HepG2 (cell line): ENCODE measurements around the gene NDC80. TPM values are rescaled to one million over a fixed set of nuclear protein-coding genes. Genes with fewer than 3 reads are reported as not detected.

Experiments used
- ARHGAP35 ChIP-seq: sonication (generic); formaldehyde crosslinking; IDR thresholded peaks from 2 replicates; pipeline ENCODE4 v1.9.0; 2022; ENCODE audit warnings: mild to moderate bottlenecking, inconsistent platforms, moderate library complexity, missing genetic modification reagents, borderline replicate concordance
- BATF2 ChIP-seq: sonication (generic); formaldehyde crosslinking; IDR thresholded peaks from 2 replicates; pipeline ENCODE4 v1.8.0; 2022; ENCODE audit warnings: mild to moderate bottlenecking, missing genetic modification reagents, moderate library complexity
- ELF4 ChIP-seq: sonication (generic); formaldehyde crosslinking; IDR thresholded peaks from 2 replicates; pipeline ENCODE4 v1.5.0; 2020; ENCODE audit warnings: missing genetic modification reagents, mild to moderate bottlenecking, moderate library complexity, borderline replicate concordance
- EP300 ChIP-seq, 3 experiments: sonication (generic) in 1 of 3; formaldehyde crosslinking in 1 of 3; IDR thresholded peaks; 2 replicates each; pipeline versions ENCODE4 v1.5.1 to v1.6.1; 2011 to 2020; ENCODE audit warnings: low read depth in 2 of 3, low read length in 2 of 3, borderline replicate concordance in 1 of 3, improper control_type of control experiment in 1 of 3, mild to moderate bottlenecking in 1 of 3, missing genetic modification reagents in 1 of 3, moderate library complexity in 1 of 3
- GZF1 ChIP-seq: sonication (generic); formaldehyde crosslinking; IDR thresholded peaks from 2 replicates; pipeline ENCODE4 v1.5.1; 2020; ENCODE audit warnings: mild to moderate bottlenecking, missing genetic modification reagents
- HNF4A ChIP-seq: sonication (generic); formaldehyde crosslinking; IDR thresholded peaks from 2 replicates; pipeline ENCODE4 v1.4.0; 2020; ENCODE audit warnings: missing genetic modification reagents
- KLF16 ChIP-seq, 2 experiments: sonication (generic) in 1 of 2; formaldehyde crosslinking in 1 of 2; IDR thresholded peaks; 2 replicates each; pipeline versions ENCODE4 v1.6.1 to v1.8.0; 2016 to 2023; ENCODE audit warnings: missing genetic modification reagents in 2 of 2, missing compliant biosample characterization in 1 of 2
- MTA1 ChIP-seq: sonication (generic); formaldehyde crosslinking; IDR thresholded peaks from 2 replicates; pipeline ENCODE4 v1.4.0; 2020; ENCODE audit warnings: missing genetic modification reagents, mild to moderate bottlenecking, borderline replicate concordance
- MYC ChIP-seq: sonication (generic); formaldehyde crosslinking; IDR thresholded peaks from 2 replicates; pipeline ENCODE4 v1.9.0; 2021; ENCODE audit warnings: missing genetic modification reagents, borderline replicate concordance
- POLR2A ChIP-seq, 2 experiments: IDR thresholded peaks; 2 replicates each; pipeline ENCODE4 v1.6.1; 2011; ENCODE audit warnings: low read depth in 2 of 2, low read length in 2 of 2, mild to moderate bottlenecking in 1 of 2, moderate library complexity in 1 of 2; ENCODE audit not compliant: insufficient read depth in 1 of 2
- REL ChIP-seq: sonication (generic); formaldehyde crosslinking; conservative IDR thresholded peaks from 2 replicates; pipeline ENCODE4 v1.8.0; 2022; ENCODE audit warnings: mild to moderate bottlenecking, missing genetic modification reagents, moderate library complexity
- SMYD3 ChIP-seq: sonication (generic); formaldehyde crosslinking; IDR thresholded peaks from 2 replicates; pipeline ENCODE4 v1.8.1; 2023; ENCODE audit warnings: mild to moderate bottlenecking, missing genetic modification reagents
- TAF15 ChIP-seq: fragments of 200-400 bp; formaldehyde crosslinking; IDR thresholded peaks from one replicate; pipeline ENCODE4 v1.6.1; 2018; ENCODE audit warnings: mild to moderate bottlenecking, low read depth, low read length; ENCODE audit not compliant: poor library complexity, severe bottlenecking
- U2AF2 ChIP-seq: fragments of 200-400 bp; formaldehyde crosslinking; IDR thresholded peaks from 2 replicates; pipeline ENCODE4 v1.6.1; 2017; ENCODE audit warnings: low read depth, mild to moderate bottlenecking, low read length
- WIZ ChIP-seq: sonication (generic); formaldehyde crosslinking; IDR thresholded peaks from 2 replicates; pipeline ENCODE4 v1.5.1; 2020; ENCODE audit warnings: mild to moderate bottlenecking, missing genetic modification reagents
- ZC3H13 ChIP-seq: sonication (generic); formaldehyde crosslinking; IDR thresholded peaks from 2 replicates; pipeline ENCODE4 v1.8.1; 2023; ENCODE audit warnings: mild to moderate bottlenecking, missing genetic modification reagents, moderate library complexity
- ZMYM4 ChIP-seq: sonication (generic); formaldehyde crosslinking; IDR thresholded peaks from 2 replicates; pipeline ENCODE4 v1.8.1; 2023; ENCODE audit warnings: mild to moderate bottlenecking, missing genetic modification reagents
- ZNF101 ChIP-seq: sonication (generic); formaldehyde crosslinking; IDR thresholded peaks from 2 replicates; pipeline ENCODE4 v1.4.0; 2020; ENCODE audit warnings: mild to moderate bottlenecking, low read depth, missing genetic modification reagents, borderline replicate concordance
- ZNF280B ChIP-seq: sonication (generic); formaldehyde crosslinking; IDR thresholded peaks from 2 replicates; pipeline ENCODE4 v1.5.0; 2020; ENCODE audit warnings: missing genetic modification reagents, mild to moderate bottlenecking, borderline replicate concordance
- ZNF468 ChIP-seq: sonication (generic); formaldehyde crosslinking; IDR thresholded peaks from 2 replicates; pipeline ENCODE4 v1.8.0; 2022; ENCODE audit warnings: mild to moderate bottlenecking, moderate library complexity, missing genetic modification reagents
- ZNF713 ChIP-seq: sonication (generic); formaldehyde crosslinking; IDR thresholded peaks from 2 replicates; pipeline ENCODE4 v1.4.0; 2020; ENCODE audit warnings: mild to moderate bottlenecking, missing genetic modification reagents
- ZSCAN9 ChIP-seq: IDR thresholded peaks from 2 replicates; pipeline ENCODE4 v1.6.1; 2016; ENCODE audit warnings: borderline replicate concordance
- polyA plus RNA-seq, 8 experiments: library from polyadenylated mRNA; depleted of rRNA in 3 of 8; stranded (reverse) in 7 of 8; unstranded in 1 of 8; fragments of >200 nt; fragmentation: Illumina TruSeq in 4 of 8; extraction: Trizol in 4 of 8; gene quantifications; 2 replicates each; pipeline versions ENCODE4 v1.2.1 to v1.2.3, GENCODE V29; 2011 to 2016; ENCODE audit warnings: low read depth in 4 of 8, missing spikeins in 1 of 8, mixed read lengths in 1 of 8; ENCODE audit not compliant: insufficient read depth in 1 of 8
- total RNA-seq, 5 experiments: library from RNA; depleted of rRNA; stranded (reverse); fragments of >200 nt; fragmentation: Illumina TruSeq; extraction: Trizol; gene quantifications; 2 replicates each; pipeline ENCODE4 v1.2.3, GENCODE V29; 2016; ENCODE audit warnings: low read depth in 1 of 5
- TF ChIP-seq, protein P1 (sequence below): sonication (generic); formaldehyde crosslinking; IDR thresholded peaks from 2 replicates; pipeline ENCODE4 v1.5.1; 2020; ENCODE audit warnings: missing genetic modification reagents, mild to moderate bottlenecking, borderline replicate concordance
- TF ChIP-seq, protein P2 (sequence below): sonication (generic); formaldehyde crosslinking; IDR thresholded peaks from 2 replicates; pipeline ENCODE4 v1.4.0; 2020; ENCODE audit warnings: mild to moderate bottlenecking, missing genetic modification reagents

Gene NDC80
- total and polyA plus RNA-seq, 2 of the 13 experiments (the other 11 are each of a cell fraction or from before 2014, with no cell fraction given): 9.6 to 33.0 TPM

- TF ChIP-seq MTA1 (CRISPR knock-in tag) (no peak), MYC (peak; percentile 98), TAF15 (peak; percentile 1), WIZ (CRISPR knock-in tag) (no peak), EP300 (IDR thresholded peaks at IDR 0.05; ENCODE audit: low read depth in 2 of 2, low read length in 2 of 2) (no peak), EP300 (CRISPR knock-in tag; IDR thresholded peaks at IDR 0.05; ENCODE audit: borderline replicate concordance) (no peak), ZNF101 (no peak), ZSCAN9 (CRISPR knock-in tag) (no peak), POLR2A (IDR thresholded peaks at IDR 0.05; ENCODE audit: insufficient read depth in 1 of 2, low read depth in 2 of 2, low read length in 2 of 2) (peak; percentile 84 to 92), REL (CRISPR knock-in tag) (no peak; the same call in 1 of the 2 replicates), ELF4 (0 out of 2 replicates have a peak, but pooled peaks have one; percentile 51), U2AF2 (no peak), GZF1 (0 out of 2 replicates have a peak, but pooled peaks have one; percentile 60), KLF16 (CRISPR knock-in tag; IDR thresholded peaks at IDR 0.05) (peak in 1 of 2 experiments; percentile 86; a peak in 1 of 4 replicates), SMYD3 (CRISPR knock-in tag) (no peak), ZNF280B (peak; percentile 71; the same call in 1 of the 2 replicates), ZC3H13 (CRISPR knock-in tag) (no peak; the same call in 1 of the 2 replicates), ARHGAP35 (CRISPR knock-in tag) (peak; percentile 49), HNF4A (peak; percentile 80), BATF2 (no peak; the same call in 1 of the 2 replicates), ZNF713 (CRISPR knock-in tag) (no peak), ZMYM4 (CRISPR knock-in tag) (peak; percentile 69), ZNF468 (CRISPR knock-in tag) (no peak; the same call in 1 of the 2 replicates)
- TF ChIP-seq, protein P1, sequence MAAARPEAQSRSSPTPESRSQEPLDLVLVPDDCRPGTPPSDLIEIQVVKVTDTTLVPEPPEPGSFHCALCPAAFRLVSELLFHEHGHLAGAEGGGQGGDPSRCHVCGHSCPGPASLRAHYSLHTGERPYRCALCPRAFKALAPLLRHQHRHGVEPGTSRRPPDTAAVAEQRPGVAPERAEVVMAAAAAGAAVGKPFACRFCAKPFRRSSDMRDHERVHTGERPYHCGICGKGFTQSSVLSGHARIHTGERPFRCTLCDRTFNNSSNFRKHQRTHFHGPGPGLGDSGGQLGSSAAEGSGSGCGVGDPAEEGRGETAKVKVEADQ (CRISPR knock-in tag): 0 out of 2 replicates have a peak, but pooled peaks have one; percentile 14
- TF ChIP-seq, protein P2, sequence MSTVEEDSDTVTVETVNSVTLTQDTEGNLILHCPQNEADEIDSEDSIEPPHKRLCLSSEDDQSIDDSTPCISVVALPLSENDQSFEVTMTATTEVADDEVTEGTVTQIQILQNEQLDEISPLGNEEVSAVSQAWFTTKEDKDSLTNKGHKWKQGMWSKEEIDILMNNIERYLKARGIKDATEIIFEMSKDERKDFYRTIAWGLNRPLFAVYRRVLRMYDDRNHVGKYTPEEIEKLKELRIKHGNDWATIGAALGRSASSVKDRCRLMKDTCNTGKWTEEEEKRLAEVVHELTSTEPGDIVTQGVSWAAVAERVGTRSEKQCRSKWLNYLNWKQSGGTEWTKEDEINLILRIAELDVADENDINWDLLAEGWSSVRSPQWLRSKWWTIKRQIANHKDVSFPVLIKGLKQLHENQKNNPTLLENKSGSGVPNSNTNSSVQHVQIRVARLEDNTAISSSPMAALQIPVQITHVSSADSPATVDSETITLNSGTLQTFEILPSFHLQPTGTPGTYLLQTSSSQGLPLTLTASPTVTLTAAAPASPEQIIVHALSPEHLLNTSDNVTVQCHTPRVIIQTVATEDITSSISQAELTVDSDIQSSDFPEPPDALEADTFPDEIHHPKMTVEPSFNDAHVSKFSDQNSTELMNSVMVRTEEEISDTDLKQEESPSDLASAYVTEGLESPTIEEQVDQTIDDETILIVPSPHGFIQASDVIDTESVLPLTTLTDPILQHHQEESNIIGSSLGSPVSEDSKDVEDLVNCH (CRISPR knock-in tag): no peak
Observed at GRCh38 chr18:2655178-2655953, 84.0 kb downstream of the NDC80 start, which contains the start of gene SMCHD1 (continued).
